ENCODE results near the gene CLUH. TPM values are rescaled to one million over a fixed set of nuclear protein-coding genes. Genes with fewer than 3 reads are reported as not detected.

CLUH gene
- total RNA-seq, 1 donor from 2014 or later: 6.8 TPM

DNA sequence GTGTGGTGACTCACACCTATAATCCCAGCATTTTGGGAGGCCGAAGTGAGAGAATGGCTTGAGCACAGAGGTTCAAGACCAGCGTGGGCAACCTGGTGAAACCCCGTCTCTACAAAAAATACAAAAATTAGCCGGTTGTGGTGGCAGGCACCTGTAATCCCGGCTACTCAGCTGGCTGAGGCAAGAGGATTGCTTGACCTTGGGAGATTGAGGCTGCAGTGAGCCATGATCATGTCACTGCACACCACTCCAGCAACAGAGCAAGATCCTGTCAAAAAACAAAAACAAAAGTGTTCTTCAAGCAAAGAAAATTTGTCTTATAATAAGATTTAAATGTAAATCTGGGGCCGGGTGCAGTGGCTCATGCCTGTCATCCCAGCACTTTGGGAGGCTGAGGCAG is 66.6 kb downstream of the CLUH start:
- Histone ChIP-seq H3K4me3 (no peak overlapping the region), H3K4me2 (no peak overlapping the region), H3K27me3 (no peaks in the 10 kb centered on the region), H2AFZ (replicated peaks) (no peak overlapping the region), H3F3A (ENCODE audit: low read depth) (no peaks in the 10 kb centered on the region), H4K20me1 (ENCODE audit: low read depth) (peaks cover 41% of the 10 kb centered on the region), H3K27ac (no peak overlapping the region), H3K9ac (no peak overlapping the region), H3K79me2 (ENCODE audit: low read depth) (peaks cover 87% of the 10 kb centered on the region), H3K9me3 (ENCODE audit: low read depth) (no peaks in the 10 kb centered on the region), H3K36me3 (peaks cover 17% of the 10 kb centered on the region), H3K4me1 (no peaks in the 10 kb centered on the region)
- H3K4me3 Mint-ChIP-seq: no peak overlapping the region
- no peak for TF ChIP-seq EZH2phosphoT487 (IDR thresholded peaks at IDR 0.05)
- TF ChIP-seq, protein P1, sequence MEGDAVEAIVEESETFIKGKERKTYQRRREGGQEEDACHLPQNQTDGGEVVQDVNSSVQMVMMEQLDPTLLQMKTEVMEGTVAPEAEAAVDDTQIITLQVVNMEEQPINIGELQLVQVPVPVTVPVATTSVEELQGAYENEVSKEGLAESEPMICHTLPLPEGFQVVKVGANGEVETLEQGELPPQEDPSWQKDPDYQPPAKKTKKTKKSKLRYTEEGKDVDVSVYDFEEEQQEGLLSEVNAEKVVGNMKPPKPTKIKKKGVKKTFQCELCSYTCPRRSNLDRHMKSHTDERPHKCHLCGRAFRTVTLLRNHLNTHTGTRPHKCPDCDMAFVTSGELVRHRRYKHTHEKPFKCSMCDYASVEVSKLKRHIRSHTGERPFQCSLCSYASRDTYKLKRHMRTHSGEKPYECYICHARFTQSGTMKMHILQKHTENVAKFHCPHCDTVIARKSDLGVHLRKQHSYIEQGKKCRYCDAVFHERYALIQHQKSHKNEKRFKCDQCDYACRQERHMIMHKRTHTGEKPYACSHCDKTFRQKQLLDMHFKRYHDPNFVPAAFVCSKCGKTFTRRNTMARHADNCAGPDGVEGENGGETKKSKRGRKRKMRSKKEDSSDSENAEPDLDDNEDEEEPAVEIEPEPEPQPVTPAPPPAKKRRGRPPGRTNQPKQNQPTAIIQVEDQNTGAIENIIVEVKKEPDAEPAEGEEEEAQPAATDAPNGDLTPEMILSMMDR (IDR thresholded peaks at IDR 0.05): no peak
- TF ChIP-seq EZH2 (IDR thresholded peaks at IDR 0.05): no peak
- no peak overlapping the region for H3K27ac Mint-ChIP-seq
- peaks cover 2% of the 10 kb centered on the region for H3K9me3 Mint-ChIP-seq
- H3K27me3 Mint-ChIP-seq (ENCODE audit: insufficient read depth, low read depth): peaks cover 3% of the 10 kb centered on the region
- H3K36me3 Mint-ChIP-seq: peaks cover 37% of the 10 kb centered on the region
- DNase-seq (ENCODE audit: low spot score): no peak
- no peaks in the 10 kb centered on the region for H3K4me1 Mint-ChIP-seq

MicroRNAs encoded within 50 kb of the gene (microRNA counts, 767-probe panel; counts per million panel counts)
- 460 counts per million, percentile 90 among the panel's probes with 10 or more counts for microRNA hsa-miR-1253

Small RNA genes within 50 kb of the gene (microRNA-seq; reads per million reads assigned to microRNA genes)
- 0.54 reads per million for gene MIR1253
- not detected for gene MIR6776

Small RNA genes within 50 kb of the gene (small RNA-seq; reads per million reads assigned to genes)
- not detected for gene MIR1253
- gene MIR6776: not detected
- gene RN7SL608P: not detected
- gene hsa-mir-1253: not detected

Other genes starting within 250 kb of the CLUH start
- 40.0 and 52.0 TPM in 2 replicates for gene METTL16, start 199.9 kb downstream of the CLUH start, total RNA-seq (ENCODE audit: low replicate concordance)
- 177 and 209 TPM in 2 replicates for gene PAFAH1B1, start 118.1 kb downstream of the CLUH start, total RNA-seq (ENCODE audit: low replicate concordance)
- gene CCDC92B, start 37.9 kb upstream of the CLUH start, total RNA-seq (ENCODE audit: low replicate concordance): 0.17 and 0.77 TPM in 2 replicates
- gene RAP1GAP2, start 84.7 kb upstream of the CLUH start, total RNA-seq (ENCODE audit: low replicate concordance): 3.8 and 4.1 TPM in 2 replicates

All from neural progenitor cell (in vitro differentiated cells).